GM12878 (cell line): ENCODE results near the gene PLCG2. TPM values are rescaled to one million over a fixed set of nuclear protein-coding genes. Genes with fewer than 3 reads are reported as not detected.
A peak's percentile ranks its signal among the peaks of the same experiment; 100 is the strongest.

Experiments used
- ATF7 ChIP-seq: fragments of 450-650 bp; IDR thresholded peaks from 2 replicates; pipeline ENCODE4 v1.6.1; 2016; ENCODE audit warnings: low read depth, mild to moderate bottlenecking
- BMI1 ChIP-seq: fragments of 450-650 bp; IDR thresholded peaks from 2 replicates; pipeline ENCODE4 v1.6.1; 2016; ENCODE audit warnings: mild to moderate bottlenecking, moderate library complexity, borderline replicate concordance
- E2F4 ChIP-seq: IDR thresholded peaks from 2 replicates; pipeline ENCODE4 v1.6.1; 2012; ENCODE audit warnings: low read depth, low read length, improper control_type of control experiment
- KDM1A ChIP-seq: fragments of 200-600 bp; sonication (generic); IDR thresholded peaks from 2 replicates; pipeline ENCODE4 v1.6.1; 2016; ENCODE audit warnings: borderline replicate concordance
- NKRF ChIP-seq: fragments of 450-650 bp; conservative IDR thresholded peaks from 2 replicates; pipeline ENCODE4 v1.6.1; 2017; ENCODE audit warnings: mild to moderate bottlenecking, moderate library complexity
- PBX3 ChIP-seq: IDR thresholded peaks from 2 replicates; pipeline ENCODE4 v1.6.1; 2011; ENCODE audit warnings: mild to moderate bottlenecking, low read depth, low read length, moderate library complexity; ENCODE audit not compliant: insufficient replicate concordance
- PML ChIP-seq: IDR thresholded peaks from 2 replicates; pipeline ENCODE4 v1.6.1; 2012; ENCODE audit warnings: low read length, inconsistent platforms
- POU2F2 ChIP-seq: IDR thresholded peaks from 3 replicates; pipeline ENCODE4 v1.6.1; 2011; ENCODE audit warnings: low read depth, mild to moderate bottlenecking, low read length, borderline replicate concordance
- SRF ChIP-seq, 2 experiments: IDR thresholded peaks; 2 replicates each; pipeline ENCODE4 v1.6.1; 2011; ENCODE audit warnings: low read depth in 2 of 2, low read length in 2 of 2, mild to moderate bottlenecking in 1 of 2, moderate library complexity in 1 of 2
- ZSCAN29 ChIP-seq: fragments of 450-650 bp; IDR thresholded peaks from 2 replicates; pipeline ENCODE4 v1.6.1; 2017; ENCODE audit warnings: mild to moderate bottlenecking, moderate library complexity
- polyA plus RNA-seq, 11 experiments: library from polyadenylated mRNA; depleted of rRNA in 4 of 11; unstranded in 6 of 11; stranded (reverse) in 5 of 11; fragments of >200 nt; fragmentation: Nextera tagmentation in 4 of 11; fragmentation: Illumina TruSeq in 1 of 11; extraction: Ambion mirVana in 4 of 11; extraction: Trizol in 1 of 11; gene quantifications; 1 replicate in 1 of 11; 2 replicates in 10 of 11; pipeline versions ENCODE4 v1.2.1 to v1.2.3, GENCODE V29; 2011 to 2016; ENCODE audit warnings: inconsistent platforms in 2 of 11, missing spikeins in 2 of 11, low read depth in 1 of 11
- total RNA-seq, 4 experiments: library from RNA; depleted of rRNA in 3 of 4; stranded (reverse); fragments of >200 nt in 3 of 4; fragmentation: Illumina TruSeq in 1 of 4; extraction: Trizol in 1 of 4; gene quantifications; 2 replicates each; pipeline versions ENCODE4 v1.2.1 to v1.2.3, GENCODE V29; 2013 to 2021

Gene PLCG2
- total and polyA plus RNA-seq, 10 of the 15 experiments (the other 5 are each of a cell fraction or from before 2014, with no cell fraction given): 47.6 to 256 (median 149) TPM

- TF ChIP-seq NKRF: 0 out of 2 replicates have a peak, but pooled peaks have one; percentile 18
- peak; percentile 85; the same call in 2 of the 3 replicates for TF ChIP-seq POU2F2
- no peak for TF ChIP-seq E2F4
- TF ChIP-seq KDM1A: no peak
- TF ChIP-seq PBX3: peak; percentile 87
- no peak for TF ChIP-seq BMI1
- 0 out of 2 replicates have a peak, but pooled peaks have one; percentile 34 for TF ChIP-seq ATF7
- no peak for TF ChIP-seq PML
- TF ChIP-seq ZSCAN29: no peak
- TF ChIP-seq SRF (IDR thresholded peaks at IDR 0.05; ENCODE audit: low read depth in 2 of 2, low read length in 2 of 2): no peak
These were observed 5.1 kb downstream of the PLCG2 start (continued) for GRCh38 chr16:81784072-81784795.
